Subcutaneous adipose tissue (tissue), 4 donors: ENCODE data around the gene ISLR. TPM values are rescaled to one million over a fixed set of nuclear protein-coding genes. Genes with fewer than 3 reads are reported as not detected.

Experiments
- total RNA-seq, 4 donors: library from RNA; depleted of rRNA; stranded (reverse); fragments of >200 nt; gene quantifications; one replicate each; pipeline ENCODE4 v1.1.0, GENCODE V29; 2016
- TF ChIP-seq, protein P1 (sequence below): fragments of 450-650 bp; IDR thresholded peaks from one replicate; pipeline ENCODE4 v1.5.1; 2016; ENCODE audit warnings: low read depth, mild to moderate bottlenecking, control low read depth, antibody characterized with exemption, moderate library complexity

ISLR gene, protein sequence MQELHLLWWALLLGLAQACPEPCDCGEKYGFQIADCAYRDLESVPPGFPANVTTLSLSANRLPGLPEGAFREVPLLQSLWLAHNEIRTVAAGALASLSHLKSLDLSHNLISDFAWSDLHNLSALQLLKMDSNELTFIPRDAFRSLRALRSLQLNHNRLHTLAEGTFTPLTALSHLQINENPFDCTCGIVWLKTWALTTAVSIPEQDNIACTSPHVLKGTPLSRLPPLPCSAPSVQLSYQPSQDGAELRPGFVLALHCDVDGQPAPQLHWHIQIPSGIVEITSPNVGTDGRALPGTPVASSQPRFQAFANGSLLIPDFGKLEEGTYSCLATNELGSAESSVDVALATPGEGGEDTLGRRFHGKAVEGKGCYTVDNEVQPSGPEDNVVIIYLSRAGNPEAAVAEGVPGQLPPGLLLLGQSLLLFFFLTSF
- total RNA-seq, result 10 to 100 TPM; 52.0 to 89.6 (median 63.8) TPM

DNA sequence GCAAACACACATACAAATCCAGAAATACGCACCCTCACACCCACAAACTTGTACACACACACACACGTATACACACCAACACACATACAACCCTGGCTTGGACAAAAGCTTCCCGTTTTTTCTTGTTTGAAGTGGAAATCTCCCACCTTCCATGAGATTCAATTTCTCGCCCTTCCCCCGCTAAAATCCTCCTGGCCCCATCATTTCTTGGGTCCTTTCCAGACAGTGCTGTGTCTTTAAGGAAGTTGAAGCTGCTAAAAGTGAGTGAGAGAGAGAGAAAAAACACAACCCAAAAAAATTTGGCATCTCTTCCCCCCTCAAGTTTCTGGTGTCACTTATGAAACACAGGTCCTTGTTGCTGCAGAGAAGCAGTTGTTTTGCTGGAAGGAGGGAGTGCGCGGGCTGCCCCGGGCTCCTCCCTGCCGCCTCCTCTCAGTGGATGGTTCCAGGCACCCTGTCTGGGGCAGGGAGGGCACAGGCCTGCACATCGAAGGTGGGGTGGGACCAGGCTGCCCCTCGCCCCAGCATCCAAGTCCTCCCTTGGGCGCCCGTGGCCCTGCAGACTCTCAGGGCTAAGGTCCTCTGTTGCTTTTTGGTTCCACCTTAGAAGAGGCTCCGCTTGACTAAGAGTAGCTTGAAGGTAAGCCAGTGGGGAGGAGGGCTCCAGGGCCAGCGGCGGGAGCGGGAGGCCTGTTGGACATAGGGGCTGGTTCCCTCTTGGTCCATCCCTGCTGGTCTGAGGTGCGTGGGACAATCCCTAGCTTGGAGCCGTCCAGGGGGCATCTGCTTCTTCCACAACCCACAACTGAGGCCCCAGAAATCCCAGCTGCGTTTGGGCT is at the start of gene ISLR:
ISLR (plus strand) TSS at position 331 of the 839 bp plus-strand sequence. CDS start 1,149 bp downstream, outside the sequence.
- TF ChIP-seq, protein P1, sequence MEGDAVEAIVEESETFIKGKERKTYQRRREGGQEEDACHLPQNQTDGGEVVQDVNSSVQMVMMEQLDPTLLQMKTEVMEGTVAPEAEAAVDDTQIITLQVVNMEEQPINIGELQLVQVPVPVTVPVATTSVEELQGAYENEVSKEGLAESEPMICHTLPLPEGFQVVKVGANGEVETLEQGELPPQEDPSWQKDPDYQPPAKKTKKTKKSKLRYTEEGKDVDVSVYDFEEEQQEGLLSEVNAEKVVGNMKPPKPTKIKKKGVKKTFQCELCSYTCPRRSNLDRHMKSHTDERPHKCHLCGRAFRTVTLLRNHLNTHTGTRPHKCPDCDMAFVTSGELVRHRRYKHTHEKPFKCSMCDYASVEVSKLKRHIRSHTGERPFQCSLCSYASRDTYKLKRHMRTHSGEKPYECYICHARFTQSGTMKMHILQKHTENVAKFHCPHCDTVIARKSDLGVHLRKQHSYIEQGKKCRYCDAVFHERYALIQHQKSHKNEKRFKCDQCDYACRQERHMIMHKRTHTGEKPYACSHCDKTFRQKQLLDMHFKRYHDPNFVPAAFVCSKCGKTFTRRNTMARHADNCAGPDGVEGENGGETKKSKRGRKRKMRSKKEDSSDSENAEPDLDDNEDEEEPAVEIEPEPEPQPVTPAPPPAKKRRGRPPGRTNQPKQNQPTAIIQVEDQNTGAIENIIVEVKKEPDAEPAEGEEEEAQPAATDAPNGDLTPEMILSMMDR, result no peak

DNA sequence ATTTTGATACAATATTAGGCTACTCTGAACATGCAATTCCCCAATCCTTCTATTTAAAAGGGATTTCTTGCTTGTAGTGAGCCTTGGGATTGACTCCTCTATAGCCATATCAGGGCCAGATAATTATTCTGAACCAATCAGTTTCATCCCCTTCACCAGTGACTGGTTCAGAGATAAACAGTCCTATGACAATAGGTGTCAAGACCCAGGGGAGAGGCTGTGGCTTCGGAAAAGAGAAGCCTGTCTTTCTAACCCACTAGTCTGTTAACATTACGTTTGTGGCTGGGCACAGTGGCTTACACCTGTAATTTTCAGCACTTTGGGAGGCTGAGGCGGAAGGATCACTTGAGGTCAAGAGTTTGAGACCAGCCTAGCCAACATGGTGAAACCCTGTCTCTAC is 49.3 kb upstream of the ISLR start:
- TF ChIP-seq, protein P1, result no peak

DNA sequence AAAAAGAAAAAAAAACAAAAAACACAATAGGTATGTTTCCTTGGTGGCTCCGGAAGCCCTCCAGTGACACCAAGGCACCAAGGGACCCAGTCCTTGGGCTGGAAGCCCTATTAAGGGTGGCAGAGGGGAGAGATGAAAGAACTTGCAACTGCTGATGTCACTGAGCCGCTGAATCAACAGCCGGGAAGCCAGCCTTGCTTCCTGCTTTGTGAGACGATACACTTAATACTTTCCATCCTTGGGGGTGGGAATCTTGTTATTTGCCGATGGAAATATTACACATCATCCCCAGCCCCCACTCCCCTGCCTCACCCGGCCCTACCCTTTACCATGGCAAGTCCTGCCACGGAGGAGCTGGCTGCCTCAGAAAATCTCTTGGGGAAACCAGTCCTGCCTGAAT is 48.8 kb upstream of the ISLR start:
- TF ChIP-seq, protein P1, result no peak

DNA sequence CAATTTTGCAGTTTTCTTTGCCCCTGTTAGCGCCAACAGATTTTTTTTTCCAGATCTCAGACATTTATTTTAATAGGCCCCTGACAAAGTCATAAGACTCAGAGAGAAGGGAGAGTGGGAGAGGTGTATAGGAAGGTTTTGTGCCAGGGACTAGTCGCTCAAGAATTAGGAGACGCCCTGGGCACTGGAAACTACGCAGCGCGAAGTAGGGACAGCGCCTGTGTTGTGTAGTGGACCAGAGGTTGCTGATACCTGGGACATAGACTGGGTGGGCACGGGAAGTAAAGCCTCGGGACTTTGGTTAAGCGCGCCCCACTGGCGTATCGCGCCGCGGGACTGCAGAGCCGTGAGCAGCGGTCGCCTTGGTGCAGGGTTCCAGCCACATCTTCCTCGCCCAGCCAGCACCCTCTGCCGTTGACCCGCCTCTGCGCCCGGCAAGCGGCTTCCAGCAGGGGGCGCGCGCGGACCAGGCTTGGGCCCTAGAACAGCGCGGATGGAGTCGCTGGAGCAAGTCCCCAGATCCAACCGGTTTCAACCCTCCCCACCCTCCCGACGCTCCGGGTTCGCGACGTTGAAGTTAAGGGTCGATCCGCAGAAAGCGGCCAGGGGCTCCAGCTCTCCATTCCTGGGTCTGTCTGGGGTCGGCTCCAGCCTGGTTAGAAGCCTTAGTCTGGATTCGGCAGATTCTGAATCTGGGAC is 46.1 kb upstream of the ISLR start:
- TF ChIP-seq, protein P1, result no peak

- TF ChIP-seq, protein P1, result no peak
Measured at GRCh38 chr15:74127954-74128784, 45.3 kb upstream of the ISLR start.

- TF ChIP-seq, protein P1, result no peak
Measured at GRCh38 chr15:74128785-74129585, 44.5 kb upstream of the ISLR start.
